Activated CD4-positive, alpha-beta T cell treated with anti-CD3 and anti-CD28 coated beads, Interleukin-10, Interleukin-2, amounts not matched to agents 100 ng/mL and 50 ng/mL, durations not matched to agents 16 hours and 8 hours (primary cell): ENCODE measurements around the gene CD72.
"Not testable (repeated sequence)": the region's sequence is repeated elsewhere in the genome, so short reads cannot be mapped to it uniquely, and the experiment has no call there.

Experiments used
- DNase-seq: peaks from one replicate; pipeline ENCODE4 v3.0.0-alpha.2; 2020

CD72 gene

DNA sequence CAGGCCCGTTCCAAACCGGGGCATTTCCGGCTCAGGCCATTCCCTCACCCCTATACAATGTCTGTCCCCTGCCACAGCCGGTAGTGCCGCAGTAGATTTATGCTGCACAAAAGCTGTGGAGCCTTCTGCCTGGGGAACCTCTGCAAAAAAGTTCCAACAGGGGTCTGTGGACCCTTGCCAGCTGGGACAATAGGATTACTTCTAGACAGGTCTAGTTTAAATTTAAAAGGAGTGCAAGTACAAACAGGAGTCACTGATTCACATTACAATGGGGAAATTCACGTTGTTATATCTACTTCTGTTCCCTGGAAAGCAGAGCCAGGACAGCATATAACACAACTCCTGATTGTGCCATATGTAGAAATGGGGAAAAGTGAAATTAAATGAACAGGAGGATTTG is 34.7 kb downstream of the CD72 start:
- not testable (repeated sequence) for DNase-seq

DNA sequence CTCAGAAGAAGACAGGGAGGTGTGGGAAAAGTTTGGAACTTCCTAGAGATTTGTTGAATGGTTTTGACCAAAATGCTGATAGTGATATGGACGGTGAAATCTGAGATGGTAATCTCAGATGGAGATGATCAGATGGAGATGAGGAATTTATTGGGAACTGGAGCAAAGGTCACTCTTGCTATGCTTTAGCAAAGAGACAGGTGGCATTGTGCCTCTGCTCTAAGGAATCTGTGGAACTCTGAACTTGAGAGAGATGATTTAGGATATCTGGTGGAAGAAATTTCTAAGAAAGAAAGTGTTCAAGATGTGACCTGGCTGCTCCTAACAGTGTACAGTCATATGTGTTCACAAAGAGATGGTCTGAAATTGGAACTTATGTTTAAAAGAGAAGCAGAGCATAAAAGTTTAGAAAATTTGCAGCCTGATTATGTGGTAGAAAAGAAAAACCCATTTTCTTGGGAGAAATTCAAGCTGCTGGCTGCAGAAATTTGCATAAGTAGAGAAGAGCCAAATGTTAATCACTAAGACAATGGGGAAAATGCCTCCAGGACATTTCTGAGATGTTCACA is 38.5 kb downstream of the CD72 start:
- not testable (repeated sequence) for DNase-seq

DNA sequence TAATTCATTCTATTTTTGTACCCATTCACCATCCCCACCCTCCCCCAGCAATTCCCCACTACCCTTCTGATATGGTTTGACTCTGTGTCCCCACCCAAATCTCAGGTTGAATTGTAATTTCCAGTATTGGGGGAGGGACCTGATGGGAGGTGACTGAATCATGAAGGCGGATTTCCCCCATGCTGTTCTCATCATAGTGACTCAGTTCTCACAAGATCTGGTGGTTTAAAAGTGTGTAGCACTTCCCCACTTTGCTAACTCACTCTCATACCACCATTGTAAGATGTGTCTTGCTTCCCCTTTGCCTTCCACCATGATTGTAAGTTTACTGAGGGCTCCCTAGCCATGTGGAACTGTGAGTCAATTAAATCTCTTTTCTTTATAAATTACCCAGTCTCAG is 39.1 kb downstream of the CD72 start:
- peak; percentile 71 for DNase-seq

DNA sequence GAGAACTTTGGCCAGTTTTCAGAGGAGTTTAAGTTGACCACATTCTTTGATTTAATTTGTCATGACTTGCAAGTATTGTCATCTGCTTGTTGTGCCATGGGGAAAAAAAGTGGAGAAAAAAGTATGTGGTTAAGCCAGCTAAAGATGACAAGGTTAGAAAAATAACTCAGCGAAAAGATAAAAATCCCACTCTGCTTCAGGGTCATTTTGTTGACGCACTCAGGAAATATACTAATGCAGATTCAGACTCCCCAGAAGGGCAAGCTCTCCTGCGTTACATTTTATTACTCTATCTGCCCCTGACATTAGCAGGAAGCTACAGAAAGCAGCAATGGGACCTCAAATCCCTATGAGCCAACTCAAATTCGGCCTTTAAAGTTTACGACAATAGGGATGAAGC is 40.7 kb downstream of the CD72 start:
- DNase-seq: no peak

DNA sequence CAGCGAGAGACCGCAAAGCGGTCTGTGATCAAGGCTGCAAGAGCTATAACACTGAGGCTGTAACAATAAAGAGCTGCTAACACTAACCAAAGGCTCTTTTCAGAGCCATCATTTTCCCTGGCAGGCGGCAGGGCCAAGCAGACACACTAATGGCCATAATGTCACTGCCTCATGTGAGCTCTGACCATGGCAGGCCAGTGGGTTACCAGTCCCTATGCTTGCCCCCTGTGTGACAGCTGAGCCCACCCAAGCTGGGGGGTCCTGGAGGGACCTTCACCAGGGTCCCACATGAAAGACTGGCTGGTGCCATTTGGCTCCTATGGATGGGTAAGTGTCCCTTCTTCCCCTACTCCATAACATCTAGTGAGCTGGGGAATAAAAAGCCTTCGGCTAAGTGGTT is 42.7 kb downstream of the CD72 start:
- no peak for DNase-seq

DNA sequence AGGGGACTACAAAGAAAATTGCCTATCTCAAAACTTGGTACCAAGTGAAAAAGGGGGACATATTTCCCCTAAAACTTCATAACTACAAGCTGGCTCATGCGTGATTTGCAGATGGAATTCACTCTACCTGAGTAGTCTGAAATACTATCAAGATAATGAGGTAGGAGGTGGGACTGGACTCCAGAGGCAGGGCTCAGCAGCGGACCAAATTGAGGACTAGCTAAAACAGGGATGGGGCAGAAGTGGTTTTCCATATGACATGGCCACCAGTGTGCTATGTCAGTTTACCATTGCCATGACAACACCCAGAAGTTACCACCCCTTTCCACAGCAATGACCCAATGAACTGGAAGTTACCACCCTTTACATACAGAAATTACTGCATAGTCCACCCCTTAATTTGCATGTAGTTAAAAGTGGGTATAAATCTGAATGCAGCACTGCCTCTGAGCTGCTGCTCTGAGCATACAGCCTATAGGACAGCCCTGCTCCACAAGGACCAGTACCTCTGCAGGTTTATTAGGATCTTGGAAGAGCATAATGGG is 43.6 kb downstream of the CD72 start:
- no peak for DNase-seq

DNA sequence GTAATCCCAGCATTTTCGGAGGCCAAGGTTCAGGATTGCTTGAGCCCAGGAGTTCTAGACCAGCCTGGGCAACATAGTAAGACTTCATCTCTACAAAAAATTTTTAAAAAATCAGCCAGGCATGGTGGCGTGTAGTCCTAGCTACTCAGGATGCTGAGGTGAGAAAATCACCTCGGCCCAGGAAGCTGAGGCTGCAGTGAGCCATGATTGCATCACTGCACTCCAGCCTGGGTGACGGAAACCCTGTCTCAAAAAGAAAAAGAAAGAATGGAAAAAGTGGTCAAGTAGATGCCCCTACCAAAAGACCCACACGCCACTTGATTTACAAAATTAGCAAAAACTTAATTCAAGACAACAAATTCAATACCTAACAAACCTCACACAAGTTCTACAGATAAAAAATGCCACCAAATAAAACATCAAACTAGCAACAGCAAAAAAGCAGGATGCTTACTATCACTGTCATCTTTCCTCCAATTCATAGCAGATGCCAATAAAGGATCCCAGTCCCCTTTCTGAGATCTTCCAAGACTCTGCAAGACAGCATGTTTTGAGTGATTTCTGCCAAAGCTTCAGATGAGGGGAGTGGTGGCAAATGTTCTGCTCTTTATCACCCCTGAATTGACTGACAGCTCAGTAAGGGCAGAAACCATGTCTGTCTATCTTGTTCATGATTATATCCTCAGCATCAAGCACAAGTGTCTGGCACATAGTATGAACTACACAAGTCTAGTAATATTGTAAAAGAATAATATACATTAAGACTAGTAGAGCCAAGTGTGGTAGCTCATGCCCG is 47.3 kb downstream of the CD72 start:
- DNase-seq: peak; percentile 85

DNA sequence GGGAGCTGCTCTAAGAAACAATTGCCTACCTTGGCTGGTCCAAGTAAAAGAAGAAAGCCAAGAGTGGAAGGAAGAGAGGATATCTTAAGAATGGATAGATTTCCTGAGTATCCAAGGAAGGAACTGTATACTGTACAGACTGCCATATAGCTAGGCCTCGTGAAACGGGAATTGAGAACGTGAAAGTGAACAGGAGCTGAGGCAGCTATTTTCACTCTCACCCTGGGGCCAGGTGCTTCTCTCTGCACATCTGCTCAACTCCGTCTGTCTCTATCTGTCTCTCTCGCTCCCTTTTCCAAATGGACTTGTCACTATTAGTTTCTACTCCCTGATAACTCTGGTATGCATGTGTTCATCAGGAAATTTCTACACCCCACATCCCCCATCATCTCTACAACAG is 49.0 kb downstream of the CD72 start:
- no peak for DNase-seq

DNA sequence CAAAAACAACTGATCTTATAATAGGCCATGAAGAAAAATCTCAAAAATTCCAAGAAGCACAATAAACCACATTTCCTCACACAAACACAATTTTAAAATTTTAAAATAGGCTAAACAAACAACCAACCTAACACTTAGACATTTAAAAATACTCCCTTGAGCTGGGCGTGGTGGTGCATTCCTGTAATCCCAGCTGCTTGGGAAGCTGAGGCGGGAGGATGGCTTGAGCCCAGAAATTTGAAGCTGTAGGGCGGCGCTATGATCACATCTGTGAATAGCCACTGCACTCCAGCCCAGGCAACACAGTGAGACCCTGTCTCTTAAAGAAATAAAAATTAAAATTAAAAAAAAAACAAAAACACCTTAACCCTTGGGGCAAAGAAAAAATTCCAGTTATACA is 50.0 kb downstream of the CD72 start:
- DNase-seq: no peak

DNA sequence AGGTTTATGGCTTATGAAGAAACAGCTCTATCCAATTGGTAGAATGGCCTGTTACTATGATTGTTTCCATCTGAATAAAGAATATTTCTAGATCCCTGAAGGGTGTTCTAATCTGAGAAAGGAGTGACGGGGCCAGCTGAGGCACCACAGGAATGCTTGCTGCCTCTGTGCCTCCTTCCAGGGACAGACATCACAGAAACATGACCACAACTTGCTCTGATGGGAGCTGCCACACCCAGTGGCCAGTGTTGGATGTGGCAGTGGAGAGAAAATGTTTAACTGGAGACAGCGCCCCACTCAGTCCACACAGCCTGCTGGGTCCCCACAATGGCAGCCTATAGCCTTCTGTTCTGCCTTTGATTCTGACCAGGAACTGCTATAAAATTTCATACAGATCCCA is 51.8 kb downstream of the CD72 start:
- no peak for DNase-seq

DNA sequence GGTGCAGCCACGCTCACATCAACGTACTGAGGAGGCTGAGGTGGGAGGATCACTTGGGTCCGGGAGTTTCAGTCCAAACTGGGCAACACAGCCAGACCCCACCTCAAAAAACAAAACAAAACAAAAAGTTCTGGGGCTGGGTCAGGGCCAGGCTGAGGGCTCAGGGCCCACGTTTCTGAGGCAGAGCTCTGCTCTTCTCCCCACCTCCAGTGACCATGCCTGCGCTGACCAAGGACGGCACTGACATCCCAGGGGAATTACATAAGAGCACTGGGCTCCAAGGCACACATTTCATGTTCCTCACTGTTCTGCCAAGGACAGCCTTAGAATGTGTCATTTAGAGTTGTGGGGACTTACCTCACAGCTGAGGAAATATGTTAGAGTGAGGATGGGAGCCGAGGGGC is 53.6 kb downstream of the CD72 start:
- DNase-seq: no peak

DNA sequence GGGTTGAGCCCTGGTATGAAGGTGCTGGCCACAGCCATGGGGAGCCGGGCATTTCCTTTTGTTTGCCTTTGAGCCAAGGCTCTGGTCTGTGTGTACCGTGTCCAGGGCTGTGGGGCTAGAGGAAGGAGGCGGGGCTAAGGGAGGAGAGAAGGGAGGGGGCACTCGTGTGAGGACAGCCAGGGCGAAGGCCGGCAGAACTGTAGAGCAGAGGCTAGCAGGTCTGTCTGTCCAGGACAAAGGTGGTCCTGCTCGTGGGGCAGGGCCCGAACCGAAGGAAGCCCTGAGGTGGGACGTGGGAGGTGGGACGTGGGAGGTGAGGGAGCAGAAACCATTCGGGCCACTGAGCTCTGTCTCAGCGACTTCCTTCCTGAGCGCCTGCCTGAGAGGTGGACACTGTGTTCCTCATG is 54.4 kb downstream of the CD72 start:
- DNase-seq: no peak

DNA sequence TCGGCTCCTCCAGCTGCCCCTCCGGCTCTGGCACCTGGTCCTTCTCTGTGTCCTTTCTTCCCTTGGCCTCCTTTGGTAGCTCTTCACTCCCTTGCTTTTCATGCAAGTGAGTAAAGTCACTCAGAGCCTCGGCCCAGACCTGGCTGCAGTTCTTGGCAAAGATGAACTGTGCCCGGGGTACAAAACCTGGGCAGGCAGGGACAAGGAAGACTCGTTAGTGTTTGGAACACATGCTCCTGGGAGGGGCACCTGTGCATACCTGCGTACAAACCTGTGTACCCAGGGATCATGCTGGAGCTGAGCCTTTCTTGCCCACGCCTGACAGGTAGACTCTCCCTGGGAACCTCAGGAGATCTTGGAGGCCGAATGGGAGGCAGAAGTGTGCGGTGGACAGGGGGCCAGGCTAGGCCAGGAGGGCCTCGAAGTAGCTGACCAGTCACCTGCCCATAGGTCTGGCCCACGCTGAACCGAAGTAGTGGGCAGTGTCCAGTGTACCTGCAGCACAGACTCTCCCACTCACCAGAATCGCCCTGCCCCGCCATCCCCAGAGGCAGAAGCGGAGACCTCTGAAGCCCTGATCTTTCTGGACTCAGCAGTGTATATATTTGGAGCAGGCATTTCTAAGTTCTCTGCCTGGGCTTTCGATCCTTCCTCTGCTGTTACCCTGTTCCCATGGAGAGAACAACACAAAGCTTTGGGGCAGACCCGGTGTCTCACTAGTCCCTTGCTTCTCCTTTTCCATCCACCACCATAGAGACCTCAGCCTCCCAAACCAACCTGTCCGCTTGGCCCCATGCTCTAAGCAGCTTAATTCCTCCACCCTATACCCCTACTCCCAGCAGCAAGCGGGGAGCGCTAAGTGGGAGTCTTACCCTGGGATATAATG is 55.1 kb downstream of the CD72 start:
- no peak for DNase-seq

DNA sequence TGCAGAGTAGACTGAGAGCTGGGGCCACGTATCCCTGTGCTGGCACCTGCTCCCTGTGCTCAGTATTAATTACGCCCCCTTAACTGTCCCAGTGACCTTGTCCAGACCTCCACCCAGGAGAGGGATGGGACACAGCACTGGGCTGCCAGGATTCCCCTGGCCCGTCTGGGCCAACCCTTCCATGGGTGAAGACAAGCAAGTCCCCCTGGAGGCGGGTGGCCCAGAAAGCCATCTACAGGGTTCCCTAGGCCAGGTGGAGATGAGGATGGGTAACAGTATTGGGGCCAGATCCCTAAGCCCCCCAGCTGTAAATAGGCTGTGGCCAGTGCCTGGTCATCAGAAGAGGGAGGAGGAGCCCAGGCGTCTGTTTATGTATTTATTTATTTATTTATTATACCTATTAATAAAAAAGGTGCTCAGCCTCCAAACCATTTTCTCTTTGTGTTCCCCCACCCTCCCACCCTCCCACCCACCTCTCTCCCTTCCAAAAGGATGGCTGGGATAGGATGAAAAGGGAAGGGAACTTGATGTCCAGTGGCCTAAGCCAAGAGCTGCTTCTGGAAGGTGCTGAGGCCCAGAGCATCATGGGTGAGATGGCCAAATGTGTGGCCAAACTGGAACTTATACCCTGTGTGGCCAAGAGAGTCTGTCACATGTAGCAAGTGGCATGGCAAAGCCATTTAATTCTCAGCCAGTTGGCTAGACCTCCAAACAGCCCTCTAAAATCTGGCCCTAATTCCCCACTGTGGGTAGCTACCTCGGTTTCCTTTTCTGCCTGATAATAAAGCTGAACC is 56.5 kb downstream of the CD72 start:
- no peak for DNase-seq

DNA sequence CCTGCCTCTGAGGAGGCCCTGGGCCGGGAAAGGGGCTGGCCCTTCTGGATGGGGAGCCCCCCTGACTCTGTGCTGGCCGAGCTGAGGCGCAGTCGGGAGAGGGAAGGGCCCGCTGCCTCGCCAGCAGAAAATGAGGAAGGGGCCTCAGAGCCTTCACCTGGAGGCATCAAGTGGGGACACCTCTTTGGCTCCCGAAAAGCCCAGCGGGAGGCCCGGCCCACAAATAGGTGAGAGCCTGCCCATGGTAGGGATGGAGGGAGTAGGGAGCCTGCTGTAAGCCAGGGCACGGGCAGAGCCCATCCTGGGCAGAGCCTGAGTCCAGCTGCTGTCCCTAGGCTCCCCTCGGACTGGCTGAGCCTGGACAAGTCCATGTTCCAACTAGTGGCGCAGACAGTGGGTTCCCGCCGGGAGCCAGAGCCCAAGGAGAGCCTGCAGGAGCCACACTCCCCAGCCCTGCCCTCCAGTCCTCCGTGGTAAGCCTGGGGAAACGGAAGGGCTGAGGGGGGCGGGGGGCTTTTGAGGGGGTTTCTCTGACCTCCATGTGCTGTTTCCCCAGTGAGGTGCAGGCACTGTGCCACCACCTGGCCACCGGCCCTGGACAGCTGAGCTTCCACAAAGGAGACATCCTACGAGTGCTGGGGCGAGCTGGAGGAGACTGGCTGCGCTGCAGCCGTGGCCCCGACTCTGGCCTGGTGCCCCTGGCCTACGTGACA is 57.4 kb downstream of the CD72 start:
- DNase-seq: no peak
